Liver (tissue), 9 donors: ENCODE results near the gene USP5. TPM values are rescaled to one million over a fixed set of nuclear protein-coding genes. Genes with fewer than 3 reads are reported as not detected.

Experiments used
- DNase-seq: peaks from one replicate; pipeline ENCODE4 v3.0.0-alpha.2; 2017; ENCODE audit warnings: low spot score
- H3K27ac ChIP-seq, 2 donors: one replicate each; pipeline ENCODE4 v1.7.0; 2013; ENCODE audit warnings: inconsistent platforms in 2 of 2, low read length in 2 of 2, control low read depth in 1 of 2, low read depth in 1 of 2, mild to moderate bottlenecking in 1 of 2
- H3K27me3 ChIP-seq, 4 donors: one replicate each; pipeline versions ENCODE4 v1.6.1 to v1.7.0; 2013; ENCODE audit warnings: low read length in 3 of 4, inconsistent platforms in 1 of 4, mild to moderate bottlenecking in 1 of 4, moderate library complexity in 1 of 4; ENCODE audit not compliant: control insufficient read depth in 4 of 4, insufficient read depth in 4 of 4
- H3K36me3 ChIP-seq, 4 donors: one replicate each; pipeline versions ENCODE4 v1.6.1 to v1.7.0; 2013; ENCODE audit warnings: low read length in 3 of 4, mild to moderate bottlenecking in 3 of 4, low read depth in 1 of 4, moderate library complexity in 1 of 4; ENCODE audit not compliant: control insufficient read depth in 4 of 4, insufficient read depth in 3 of 4
- H3K4me1 ChIP-seq, 4 donors: one replicate each; pipeline versions ENCODE4 v1.6.1 to v1.7.0; 2013; ENCODE audit warnings: low read length in 3 of 4, mild to moderate bottlenecking in 3 of 4, moderate library complexity in 1 of 4; ENCODE audit not compliant: control insufficient read depth in 4 of 4, insufficient read depth in 4 of 4
- H3K4me3 ChIP-seq, 3 donors: one replicate each; pipeline versions ENCODE4 v1.6.1 to v1.7.0; 2013; ENCODE audit warnings: low read length in 3 of 3, control low read depth in 1 of 3, low read depth in 1 of 3, mild to moderate bottlenecking in 1 of 3
- H3K9ac ChIP-seq, 2 donors: one replicate each; pipeline ENCODE4 v1.7.0; 2013; ENCODE audit warnings: low read length in 2 of 2, mild to moderate bottlenecking in 2 of 2, moderate library complexity in 2 of 2, control low read depth in 1 of 2, low read depth in 1 of 2
- H3K9me3 ChIP-seq, 4 donors: one replicate each; pipeline versions ENCODE4 v1.6.1 to v1.7.0; 2013; ENCODE audit warnings: low read length in 3 of 4; ENCODE audit not compliant: control insufficient read depth in 4 of 4
- ATF3 ChIP-seq: IDR thresholded peaks from 2 replicates; pipeline ENCODE4 v1.6.1; 2016; ENCODE audit warnings: antibody characterized with exemption
- CTCF ChIP-seq: fragments of 150-350 bp; IDR thresholded peaks from 2 replicates; pipeline ENCODE4 v1.5.1; 2017; ENCODE audit warnings: improper control_type of control experiment, low read depth, low read length; ENCODE audit not compliant: missing input control
- EGR1 ChIP-seq, 2 donors: IDR thresholded peaks; 2 replicates each; pipeline ENCODE4 v1.6.1; 2016 to 2018; ENCODE audit warnings: antibody characterized with exemption in 2 of 2, low read depth in 2 of 2
- FOXA1 ChIP-seq: IDR thresholded peaks from 2 replicates; pipeline ENCODE4 v1.6.1; 2016; ENCODE audit warnings: antibody characterized with exemption
- FOXA2 ChIP-seq: IDR thresholded peaks from 2 replicates; pipeline ENCODE4 v1.6.1; 2016; ENCODE audit warnings: antibody characterized with exemption
- HNF4A ChIP-seq, 2 donors: conservative IDR thresholded peaks; 2 replicates each; pipeline ENCODE4 v1.6.1; 2016; ENCODE audit warnings: antibody characterized with exemption in 2 of 2, mild to moderate bottlenecking in 2 of 2
- HNF4G ChIP-seq: IDR thresholded peaks from 2 replicates; pipeline ENCODE4 v1.6.1; 2016; ENCODE audit warnings: antibody characterized with exemption
- JUND ChIP-seq, 2 donors: IDR thresholded peaks; 2 replicates each; pipeline ENCODE4 v1.6.1; 2016; ENCODE audit warnings: antibody characterized with exemption in 2 of 2
- NR2F2 ChIP-seq: IDR thresholded peaks from 2 replicates; pipeline ENCODE4 v1.6.1; 2016; ENCODE audit warnings: antibody characterized with exemption
- RAD21 ChIP-seq, 2 donors: IDR thresholded peaks; 2 replicates each; pipeline ENCODE4 v1.6.1; 2016; ENCODE audit warnings: antibody characterized with exemption in 2 of 2, mild to moderate bottlenecking in 2 of 2
- REST ChIP-seq: IDR thresholded peaks from 2 replicates; pipeline ENCODE4 v1.6.1; 2016; ENCODE audit warnings: antibody characterized with exemption, mild to moderate bottlenecking
- RXRA ChIP-seq, 2 donors: IDR thresholded peaks; 2 replicates each; pipeline ENCODE4 v1.6.1; 2017 to 2018; ENCODE audit warnings: antibody characterized with exemption in 2 of 2, mild to moderate bottlenecking in 1 of 2
- SP1 ChIP-seq: IDR thresholded peaks from 2 replicates; pipeline ENCODE4 v1.6.1; 2018; ENCODE audit warnings: antibody characterized with exemption, mild to moderate bottlenecking
- TAF1 ChIP-seq: conservative IDR thresholded peaks from 2 replicates; pipeline ENCODE4 v1.6.1; 2016; ENCODE audit warnings: antibody characterized with exemption, mild to moderate bottlenecking
- YY1 ChIP-seq: IDR thresholded peaks from 2 replicates; pipeline ENCODE4 v1.6.1; 2016; ENCODE audit warnings: antibody characterized with exemption, mild to moderate bottlenecking
- ZBTB33 ChIP-seq: IDR thresholded peaks from 2 replicates; pipeline ENCODE4 v1.6.1; 2016; ENCODE audit warnings: antibody characterized with exemption
- WGBS: extraction: QIAGEN DNeasy Blood & Tissue Kit; methylation state at CpG from one replicate; pipeline ENCODE4 v1.1.7; 2013; 5-methylcytosine and 5-hydroxymethylcytosine counted together
- polyA plus RNA-seq, 2 donors: library from polyadenylated mRNA; stranded (reverse) in 1 of 2; unstranded in 1 of 2; fragments of 200-250 nt in 1 of 2; fragments of >200 nt in 1 of 2; fragmentation: Nextera tagmentation in 1 of 2; extraction: Ambion mirVana in 1 of 2; gene quantifications; one replicate each; pipeline versions ENCODE4 v1.2.1 to v1.2.3, GENCODE V29; 2013 to 2015
- total RNA-seq, 2 donors: library from RNA; depleted of rRNA; stranded (reverse); fragments of >200 nt; gene quantifications; one replicate each; pipeline ENCODE4 v1.2.3, GENCODE V29; 2014
- donor health status: healthy.
- donor health status: healthy.
- donor health status: healthy.
- donor health status: healthy.
- donor health status: healthy.

USP5 gene
- total and polyA plus RNA-seq, 4 donors, result 15.2 to 41.0 (median 35.7) TPM

- Histone ChIP-seq H3K9me3 (no peaks in the 10 kb centered on the region), H3K27me3 (no peaks in the 10 kb centered on the region), H3K4me3 (no peak overlapping the region), H3K4me1 (peaks cover 4 to 14% (median 6%) of the 10 kb centered on the region in 4 donors), H3K36me3 (no peaks in the 10 kb centered on the region), H3K27ac (no peak overlapping the region), H3K9ac (no peak overlapping the region)
- 92% methylated on average over 4 of the region's 4 CpGs for WGBS
- TF ChIP-seq ATF3 (no peak), YY1 (no peak), JUND (IDR thresholded peaks at IDR 0.05) (no peak), RAD21 (IDR thresholded peaks at IDR 0.05) (no peak), FOXA2 (no peak), TAF1 (no peak), EGR1 (IDR thresholded peaks at IDR 0.05; ENCODE audit: low read depth in 2 of 2) (no peak), FOXA1 (no peak)
- no peak for DNase-seq
Measured at GRCh38 chr12:6909421-6910145, 57.6 kb downstream of the USP5 start.

GRCh38 chr12:6912164-6912935, 60.4 kb downstream of the USP5 start:
- H3K4me3 ChIP-seq, result no peak overlapping the region
- peaks cover 0 to 6% (median 0%) of the 10 kb centered on the region in 4 donors for H3K27me3 ChIP-seq
- no peaks in the 10 kb centered on the region for H3K36me3 ChIP-seq
- 93% methylated on average over 15 of the region's 15 CpGs for WGBS
- TF ChIP-seq FOXA1 (no peak), YY1 (no peak), HNF4G (no peak), HNF4A (conservative IDR thresholded peaks at IDR 0.05) (no peak), FOXA2 (no peak), ZBTB33 (no peak), RAD21 (IDR thresholded peaks at IDR 0.05) (no peak), JUND (IDR thresholded peaks at IDR 0.05) (no peak), ATF3 (no peak), RXRA (IDR thresholded peaks at IDR 0.05) (no peak), REST (no peak), NR2F2 (no peak), SP1 (no peak), TAF1 (no peak), CTCF (no peak)
- no peak overlapping the region for H3K9ac ChIP-seq
- H3K27ac ChIP-seq, result no peak overlapping the region
- no peaks in the 10 kb centered on the region for H3K9me3 ChIP-seq
- H3K4me1 ChIP-seq, result peaks cover 3 to 13% (median 5%) of the 10 kb centered on the region in 4 donors
- no peak for DNase-seq
